ENCODE results near the gene DHH.

DNA sequence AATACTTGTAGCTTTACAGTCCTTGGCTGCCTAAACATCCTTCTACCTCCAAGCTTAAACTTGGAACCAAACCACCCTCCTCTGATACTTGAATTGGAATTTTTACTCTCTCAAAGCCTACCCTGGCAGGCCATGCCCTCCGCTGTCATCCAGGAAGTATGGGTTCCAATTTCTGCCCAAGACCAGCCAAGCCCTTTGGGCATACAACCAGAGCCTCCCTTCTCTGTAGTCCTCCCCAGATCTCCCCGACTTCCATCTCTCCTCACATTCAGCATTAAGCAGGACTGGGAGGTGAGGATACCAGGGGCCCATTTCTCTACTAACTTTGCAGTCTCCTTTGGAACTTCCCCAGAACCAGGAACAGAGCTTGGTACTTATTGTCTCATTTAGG lies 369 bp upstream of the DHH start:
- TF ChIP-seq, protein P1, sequence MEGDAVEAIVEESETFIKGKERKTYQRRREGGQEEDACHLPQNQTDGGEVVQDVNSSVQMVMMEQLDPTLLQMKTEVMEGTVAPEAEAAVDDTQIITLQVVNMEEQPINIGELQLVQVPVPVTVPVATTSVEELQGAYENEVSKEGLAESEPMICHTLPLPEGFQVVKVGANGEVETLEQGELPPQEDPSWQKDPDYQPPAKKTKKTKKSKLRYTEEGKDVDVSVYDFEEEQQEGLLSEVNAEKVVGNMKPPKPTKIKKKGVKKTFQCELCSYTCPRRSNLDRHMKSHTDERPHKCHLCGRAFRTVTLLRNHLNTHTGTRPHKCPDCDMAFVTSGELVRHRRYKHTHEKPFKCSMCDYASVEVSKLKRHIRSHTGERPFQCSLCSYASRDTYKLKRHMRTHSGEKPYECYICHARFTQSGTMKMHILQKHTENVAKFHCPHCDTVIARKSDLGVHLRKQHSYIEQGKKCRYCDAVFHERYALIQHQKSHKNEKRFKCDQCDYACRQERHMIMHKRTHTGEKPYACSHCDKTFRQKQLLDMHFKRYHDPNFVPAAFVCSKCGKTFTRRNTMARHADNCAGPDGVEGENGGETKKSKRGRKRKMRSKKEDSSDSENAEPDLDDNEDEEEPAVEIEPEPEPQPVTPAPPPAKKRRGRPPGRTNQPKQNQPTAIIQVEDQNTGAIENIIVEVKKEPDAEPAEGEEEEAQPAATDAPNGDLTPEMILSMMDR (IDR thresholded peaks at IDR 0.05; ENCODE audit: insufficient read depth, low read length), result no peak
- no peak for TF ChIP-seq GABPA (IDR thresholded peaks at IDR 0.05; ENCODE audit: low read depth)
- TF ChIP-seq, protein P2, sequence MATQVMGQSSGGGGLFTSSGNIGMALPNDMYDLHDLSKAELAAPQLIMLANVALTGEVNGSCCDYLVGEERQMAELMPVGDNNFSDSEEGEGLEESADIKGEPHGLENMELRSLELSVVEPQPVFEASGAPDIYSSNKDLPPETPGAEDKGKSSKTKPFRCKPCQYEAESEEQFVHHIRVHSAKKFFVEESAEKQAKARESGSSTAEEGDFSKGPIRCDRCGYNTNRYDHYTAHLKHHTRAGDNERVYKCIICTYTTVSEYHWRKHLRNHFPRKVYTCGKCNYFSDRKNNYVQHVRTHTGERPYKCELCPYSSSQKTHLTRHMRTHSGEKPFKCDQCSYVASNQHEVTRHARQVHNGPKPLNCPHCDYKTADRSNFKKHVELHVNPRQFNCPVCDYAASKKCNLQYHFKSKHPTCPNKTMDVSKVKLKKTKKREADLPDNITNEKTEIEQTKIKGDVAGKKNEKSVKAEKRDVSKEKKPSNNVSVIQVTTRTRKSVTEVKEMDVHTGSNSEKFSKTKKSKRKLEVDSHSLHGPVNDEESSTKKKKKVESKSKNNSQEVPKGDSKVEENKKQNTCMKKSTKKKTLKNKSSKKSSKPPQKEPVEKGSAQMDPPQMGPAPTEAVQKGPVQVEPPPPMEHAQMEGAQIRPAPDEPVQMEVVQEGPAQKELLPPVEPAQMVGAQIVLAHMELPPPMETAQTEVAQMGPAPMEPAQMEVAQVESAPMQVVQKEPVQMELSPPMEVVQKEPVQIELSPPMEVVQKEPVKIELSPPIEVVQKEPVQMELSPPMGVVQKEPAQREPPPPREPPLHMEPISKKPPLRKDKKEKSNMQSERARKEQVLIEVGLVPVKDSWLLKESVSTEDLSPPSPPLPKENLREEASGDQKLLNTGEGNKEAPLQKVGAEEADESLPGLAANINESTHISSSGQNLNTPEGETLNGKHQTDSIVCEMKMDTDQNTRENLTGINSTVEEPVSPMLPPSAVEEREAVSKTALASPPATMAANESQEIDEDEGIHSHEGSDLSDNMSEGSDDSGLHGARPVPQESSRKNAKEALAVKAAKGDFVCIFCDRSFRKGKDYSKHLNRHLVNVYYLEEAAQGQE (IDR thresholded peaks at IDR 0.05; ENCODE audit: insufficient replicate concordance, low read depth), result no peak

All from HL-60 (cell line).